Nephron progenitor cell (in vitro differentiated cells): ENCODE results near the gene METTL25.

Experiments
- DNase-seq: peaks from one replicate; pipeline ENCODE4 v3.0.0; 2021
- H3K27ac Mint-ChIP-seq: 2 replicates; pipeline ENCODE4 v1.8.0; 2021; ENCODE audit warnings: mild to moderate bottlenecking, moderate library complexity, mixed read lengths
- H3K27me3 Mint-ChIP-seq: 2 replicates; pipeline ENCODE4 v1.8.0; 2021; ENCODE audit warnings: mild to moderate bottlenecking, low read depth, mixed read lengths; ENCODE audit not compliant: poor library complexity
- H3K36me3 Mint-ChIP-seq: 2 replicates; pipeline ENCODE4 v1.8.0; 2021; ENCODE audit warnings: low read depth, mixed read lengths
- H3K4me1 Mint-ChIP-seq: 2 replicates; pipeline ENCODE4 v1.8.0; 2021; ENCODE audit warnings: mixed read lengths
- H3K4me3 Mint-ChIP-seq: 2 replicates; pipeline ENCODE4 v1.8.0; 2021; ENCODE audit warnings: mild to moderate bottlenecking, moderate library complexity, mixed read lengths
- H3K9me3 Mint-ChIP-seq: 2 replicates; pipeline ENCODE4 v1.8.0; 2021; ENCODE audit warnings: mild to moderate bottlenecking, moderate library complexity, mixed read lengths
- TF ChIP-seq, protein P1 (sequence below): fragments of 200-600 bp; sonication (generic); IDR thresholded peaks from 2 replicates; pipeline ENCODE4 v1.5.0; 2021; ENCODE audit warnings: antibody characterized with exemption

Gene METTL25, protein sequence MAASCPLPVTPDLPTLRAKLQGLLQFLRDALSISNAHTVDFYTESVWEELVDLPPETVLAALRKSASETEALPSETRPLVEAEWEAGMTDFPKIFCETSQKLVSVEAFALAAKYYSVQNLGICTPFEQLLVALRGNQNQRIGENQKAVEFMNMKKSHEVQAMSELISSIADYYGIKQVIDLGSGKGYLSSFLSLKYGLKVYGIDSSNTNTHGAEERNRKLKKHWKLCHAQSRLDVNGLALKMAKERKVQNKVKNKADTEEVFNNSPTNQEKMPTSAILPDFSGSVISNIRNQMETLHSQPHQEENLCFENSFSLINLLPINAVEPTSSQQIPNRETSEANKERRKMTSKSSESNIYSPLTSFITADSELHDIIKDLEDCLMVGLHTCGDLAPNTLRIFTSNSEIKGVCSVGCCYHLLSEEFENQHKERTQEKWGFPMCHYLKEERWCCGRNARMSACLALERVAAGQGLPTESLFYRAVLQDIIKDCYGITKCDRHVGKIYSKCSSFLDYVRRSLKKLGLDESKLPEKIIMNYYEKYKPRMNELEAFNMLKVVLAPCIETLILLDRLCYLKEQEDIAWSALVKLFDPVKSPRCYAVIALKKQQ

GRCh38 chr12:82358200-82359114 lies at the start of gene METTL25, which contains the start of gene CCDC59:
METTL25 (plus strand) TSS chr12:82358529; CDS start chr12:82358566, 37 bp downstream.
CCDC59 (minus strand) TSS chr12:82358387; CDS start chr12:82358376, 11 bp downstream.
- TF ChIP-seq, protein P1, sequence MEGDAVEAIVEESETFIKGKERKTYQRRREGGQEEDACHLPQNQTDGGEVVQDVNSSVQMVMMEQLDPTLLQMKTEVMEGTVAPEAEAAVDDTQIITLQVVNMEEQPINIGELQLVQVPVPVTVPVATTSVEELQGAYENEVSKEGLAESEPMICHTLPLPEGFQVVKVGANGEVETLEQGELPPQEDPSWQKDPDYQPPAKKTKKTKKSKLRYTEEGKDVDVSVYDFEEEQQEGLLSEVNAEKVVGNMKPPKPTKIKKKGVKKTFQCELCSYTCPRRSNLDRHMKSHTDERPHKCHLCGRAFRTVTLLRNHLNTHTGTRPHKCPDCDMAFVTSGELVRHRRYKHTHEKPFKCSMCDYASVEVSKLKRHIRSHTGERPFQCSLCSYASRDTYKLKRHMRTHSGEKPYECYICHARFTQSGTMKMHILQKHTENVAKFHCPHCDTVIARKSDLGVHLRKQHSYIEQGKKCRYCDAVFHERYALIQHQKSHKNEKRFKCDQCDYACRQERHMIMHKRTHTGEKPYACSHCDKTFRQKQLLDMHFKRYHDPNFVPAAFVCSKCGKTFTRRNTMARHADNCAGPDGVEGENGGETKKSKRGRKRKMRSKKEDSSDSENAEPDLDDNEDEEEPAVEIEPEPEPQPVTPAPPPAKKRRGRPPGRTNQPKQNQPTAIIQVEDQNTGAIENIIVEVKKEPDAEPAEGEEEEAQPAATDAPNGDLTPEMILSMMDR = peak; percentile 90
- Mint-ChIP-seq H3K4me3 (peak within 1 kb of the TSS; percentile 99), H3K27me3 (no peaks in the 10 kb centered on the region), H3K4me1 (peaks cover 42% of the 10 kb centered on the region), H3K9me3 (no peaks in the 10 kb centered on the region), H3K27ac (peak within 1 kb of the TSS; percentile 100), H3K36me3 (peaks cover 36% of the 10 kb centered on the region)
- peak; percentile 98 for DNase-seq

GRCh38 chr12:82314406-82314892 lies 43.9 kb upstream of the METTL25 start:
- Mint-ChIP-seq H3K27ac (peak overlapping the region; percentile 17), H3K4me1 (peaks cover 11% of the 10 kb centered on the region), H3K9me3 (peaks cover 20% of the 10 kb centered on the region), H3K36me3 (no peaks in the 10 kb centered on the region), H3K4me3 (no peak overlapping the region), H3K27me3 (no peaks in the 10 kb centered on the region)
- TF ChIP-seq, protein P1 = no peak
- DNase-seq = peak; percentile 36

GRCh38 chr12:82319276-82319675 lies 39.1 kb upstream of the METTL25 start:
- TF ChIP-seq, protein P1 = no peak
- no peak overlapping the region for H3K4me3 Mint-ChIP-seq
- no peak overlapping the region for H3K27ac Mint-ChIP-seq
- no peaks in the 10 kb centered on the region for H3K36me3 Mint-ChIP-seq
- no peak for DNase-seq
- no peaks in the 10 kb centered on the region for H3K9me3 Mint-ChIP-seq
- peaks cover 7% of the 10 kb centered on the region for H3K4me1 Mint-ChIP-seq
- no peaks in the 10 kb centered on the region for H3K27me3 Mint-ChIP-seq

- Mint-ChIP-seq H3K36me3 (no peaks in the 10 kb centered on the region), H3K4me1 (no peaks in the 10 kb centered on the region), H3K27me3 (no peaks in the 10 kb centered on the region), H3K27ac (no peak overlapping the region), H3K4me3 (no peak overlapping the region), H3K9me3 (no peaks in the 10 kb centered on the region)
- DNase-seq = no peak
- TF ChIP-seq, protein P1 = no peak
Observed at GRCh38 chr12:82325540-82326336, 32.6 kb upstream of the METTL25 start.

DNA sequence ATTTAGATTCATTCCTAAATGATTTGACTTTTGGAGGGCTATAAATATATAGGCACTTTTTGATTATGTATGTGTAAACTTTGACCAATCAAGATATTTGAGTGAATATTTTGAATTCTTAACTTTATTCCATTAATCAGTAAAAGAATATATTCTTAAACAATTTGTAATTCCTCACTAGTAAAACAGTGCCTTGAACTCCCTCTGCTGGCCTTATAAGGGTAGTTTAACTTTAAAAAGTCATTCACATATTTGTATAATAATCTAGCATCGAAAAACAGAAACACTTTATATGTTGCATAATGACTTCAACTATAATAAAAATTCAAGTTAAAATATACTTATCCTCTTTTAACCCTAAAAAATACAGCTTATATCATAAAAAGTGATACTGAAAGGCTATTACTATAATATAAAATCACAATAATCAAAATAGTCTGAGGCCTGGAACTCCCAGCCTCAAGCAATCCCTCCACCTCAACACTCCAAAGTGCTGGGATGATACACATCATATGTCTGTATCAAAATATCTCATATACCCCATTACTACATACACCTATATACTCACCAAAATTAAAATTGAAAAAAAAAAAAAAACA lies 31.3 kb upstream of the METTL25 start:
- H3K27ac Mint-ChIP-seq = no peak overlapping the region
- H3K4me1 Mint-ChIP-seq = no peaks in the 10 kb centered on the region
- no peaks in the 10 kb centered on the region for H3K36me3 Mint-ChIP-seq
- no peak for DNase-seq
- TF ChIP-seq, protein P1 = peak; percentile 65
- no peaks in the 10 kb centered on the region for H3K9me3 Mint-ChIP-seq
- no peaks in the 10 kb centered on the region for H3K27me3 Mint-ChIP-seq
- H3K4me3 Mint-ChIP-seq = no peak overlapping the region
